GM12878 (cell line): ENCODE data around the gene LOX.

ENCODE experiments used
- EZH2 ChIP-seq: IDR thresholded peaks from 2 replicates; pipeline ENCODE4 v1.6.1; 2012; ENCODE audit warnings: low read depth, mild to moderate bottlenecking, control low read depth, inconsistent platforms, low read length, borderline replicate concordance; ENCODE audit not compliant: control insufficient read depth
- KDM1A ChIP-seq: fragments of 200-600 bp; sonication (generic); IDR thresholded peaks from 2 replicates; pipeline ENCODE4 v1.6.1; 2016; ENCODE audit warnings: borderline replicate concordance
- KLF5 ChIP-seq: fragments of 450-650 bp; IDR thresholded peaks from 2 replicates; pipeline ENCODE4 v1.6.1; 2014; ENCODE audit warnings: mild to moderate bottlenecking; ENCODE audit not compliant: partially characterized antibody
- MYC ChIP-seq: IDR thresholded peaks from 2 replicates; pipeline ENCODE4 v1.6.1; 2011; ENCODE audit warnings: mild to moderate bottlenecking, low read length, moderate library complexity, inconsistent platforms; ENCODE audit not compliant: insufficient read depth, insufficient replicate concordance, insufficient read length, severe bottlenecking
- PAX5 ChIP-seq: IDR thresholded peaks from 2 replicates; pipeline ENCODE4 v1.6.1; 2011; ENCODE audit warnings: low read depth, low read length, borderline replicate concordance
- POLR2A ChIP-seq: IDR thresholded peaks from 2 replicates; pipeline ENCODE4 v1.6.1; 2011; ENCODE audit warnings: low read depth, mild to moderate bottlenecking, low read length
- RAD51 ChIP-seq: fragments of 450-650 bp; IDR thresholded peaks from 2 replicates; pipeline ENCODE4 v1.6.1; 2016; ENCODE audit warnings: moderate library complexity, mild to moderate bottlenecking, inconsistent platforms
- RELA ChIP-seq: fragments of 450-650 bp; IDR thresholded peaks from 2 replicates; pipeline ENCODE4 v1.8.0; 2014; ENCODE audit warnings: borderline replicate concordance; ENCODE audit not compliant: partially characterized antibody
- RFX5 ChIP-seq: IDR thresholded peaks from 2 replicates; pipeline ENCODE4 v1.6.1; 2011; ENCODE audit warnings: low read depth, low read length, improper control_type of control experiment
- TF ChIP-seq, protein P1 (sequence below), 3 experiments: IDR thresholded peaks in 2 of 3; conservative IDR thresholded peaks in 1 of 3; 2 replicates each; pipeline ENCODE4 v1.5.1; 2011; ENCODE audit warnings: low read depth in 3 of 3, low read length in 3 of 3, mild to moderate bottlenecking in 3 of 3, control low read depth in 2 of 3, moderate library complexity in 2 of 3, inconsistent platforms in 1 of 3, mixed read lengths in 1 of 3; ENCODE audit not compliant: control insufficient read depth in 2 of 3, insufficient read depth in 1 of 3; ENCODE audit errors: extremely low read depth in 1 of 3
- TF ChIP-seq, protein P2 (sequence below): IDR thresholded peaks from 2 replicates; pipeline ENCODE4 v1.6.1; 2012; ENCODE audit warnings: mild to moderate bottlenecking, low read depth, low read length

DNA sequence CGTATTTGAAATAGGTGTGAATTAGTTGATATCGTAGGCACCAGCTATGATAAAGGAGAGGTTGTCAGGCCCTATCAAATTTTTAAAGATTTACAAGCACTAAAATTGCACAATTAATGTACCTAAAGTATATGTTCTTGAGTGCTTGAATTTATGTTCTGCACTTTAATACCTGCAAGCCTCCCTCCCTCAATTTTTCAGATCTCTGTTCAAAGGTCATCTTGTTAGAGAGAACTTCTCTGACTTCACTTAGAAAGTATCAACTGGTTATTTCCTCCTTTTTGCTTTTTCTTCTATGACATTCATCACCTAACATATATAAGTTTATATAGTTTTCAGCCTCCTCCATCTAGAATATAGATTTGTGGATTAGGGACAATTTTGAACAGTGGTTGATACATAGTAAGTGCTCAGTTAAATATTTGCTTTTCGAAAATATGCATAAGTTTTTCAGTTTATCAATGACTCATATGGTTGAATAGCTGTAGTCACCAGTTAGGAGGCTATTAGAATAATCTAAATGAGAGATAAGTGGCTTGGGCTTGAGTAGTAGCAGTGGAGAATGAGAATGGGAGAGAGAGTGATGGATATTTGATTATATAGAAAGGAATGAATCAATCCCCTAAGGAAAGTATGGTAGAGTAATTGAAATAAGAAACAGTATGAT lies 37.3 kb downstream of the LOX start:
- TF ChIP-seq EZH2 (no peak), RELA (no peak), KDM1A (no peak), PAX5 (no peak), POLR2A (no peak), KLF5 (no peak), MYC (no peak), RAD51 (no peak), RFX5 (no peak)
- TF ChIP-seq, protein P1, sequence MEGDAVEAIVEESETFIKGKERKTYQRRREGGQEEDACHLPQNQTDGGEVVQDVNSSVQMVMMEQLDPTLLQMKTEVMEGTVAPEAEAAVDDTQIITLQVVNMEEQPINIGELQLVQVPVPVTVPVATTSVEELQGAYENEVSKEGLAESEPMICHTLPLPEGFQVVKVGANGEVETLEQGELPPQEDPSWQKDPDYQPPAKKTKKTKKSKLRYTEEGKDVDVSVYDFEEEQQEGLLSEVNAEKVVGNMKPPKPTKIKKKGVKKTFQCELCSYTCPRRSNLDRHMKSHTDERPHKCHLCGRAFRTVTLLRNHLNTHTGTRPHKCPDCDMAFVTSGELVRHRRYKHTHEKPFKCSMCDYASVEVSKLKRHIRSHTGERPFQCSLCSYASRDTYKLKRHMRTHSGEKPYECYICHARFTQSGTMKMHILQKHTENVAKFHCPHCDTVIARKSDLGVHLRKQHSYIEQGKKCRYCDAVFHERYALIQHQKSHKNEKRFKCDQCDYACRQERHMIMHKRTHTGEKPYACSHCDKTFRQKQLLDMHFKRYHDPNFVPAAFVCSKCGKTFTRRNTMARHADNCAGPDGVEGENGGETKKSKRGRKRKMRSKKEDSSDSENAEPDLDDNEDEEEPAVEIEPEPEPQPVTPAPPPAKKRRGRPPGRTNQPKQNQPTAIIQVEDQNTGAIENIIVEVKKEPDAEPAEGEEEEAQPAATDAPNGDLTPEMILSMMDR (IDR thresholded peaks at IDR 0.05 in 2 of 3, conservative IDR thresholded peaks at IDR 0.05 in 1 of 3; ENCODE audit: control insufficient read depth in 2 of 3, extremely low read depth in 1 of 3, insufficient read depth in 1 of 3, low read depth in 3 of 3, low read length in 3 of 3) = no peak
- TF ChIP-seq, protein P2, sequence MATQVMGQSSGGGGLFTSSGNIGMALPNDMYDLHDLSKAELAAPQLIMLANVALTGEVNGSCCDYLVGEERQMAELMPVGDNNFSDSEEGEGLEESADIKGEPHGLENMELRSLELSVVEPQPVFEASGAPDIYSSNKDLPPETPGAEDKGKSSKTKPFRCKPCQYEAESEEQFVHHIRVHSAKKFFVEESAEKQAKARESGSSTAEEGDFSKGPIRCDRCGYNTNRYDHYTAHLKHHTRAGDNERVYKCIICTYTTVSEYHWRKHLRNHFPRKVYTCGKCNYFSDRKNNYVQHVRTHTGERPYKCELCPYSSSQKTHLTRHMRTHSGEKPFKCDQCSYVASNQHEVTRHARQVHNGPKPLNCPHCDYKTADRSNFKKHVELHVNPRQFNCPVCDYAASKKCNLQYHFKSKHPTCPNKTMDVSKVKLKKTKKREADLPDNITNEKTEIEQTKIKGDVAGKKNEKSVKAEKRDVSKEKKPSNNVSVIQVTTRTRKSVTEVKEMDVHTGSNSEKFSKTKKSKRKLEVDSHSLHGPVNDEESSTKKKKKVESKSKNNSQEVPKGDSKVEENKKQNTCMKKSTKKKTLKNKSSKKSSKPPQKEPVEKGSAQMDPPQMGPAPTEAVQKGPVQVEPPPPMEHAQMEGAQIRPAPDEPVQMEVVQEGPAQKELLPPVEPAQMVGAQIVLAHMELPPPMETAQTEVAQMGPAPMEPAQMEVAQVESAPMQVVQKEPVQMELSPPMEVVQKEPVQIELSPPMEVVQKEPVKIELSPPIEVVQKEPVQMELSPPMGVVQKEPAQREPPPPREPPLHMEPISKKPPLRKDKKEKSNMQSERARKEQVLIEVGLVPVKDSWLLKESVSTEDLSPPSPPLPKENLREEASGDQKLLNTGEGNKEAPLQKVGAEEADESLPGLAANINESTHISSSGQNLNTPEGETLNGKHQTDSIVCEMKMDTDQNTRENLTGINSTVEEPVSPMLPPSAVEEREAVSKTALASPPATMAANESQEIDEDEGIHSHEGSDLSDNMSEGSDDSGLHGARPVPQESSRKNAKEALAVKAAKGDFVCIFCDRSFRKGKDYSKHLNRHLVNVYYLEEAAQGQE = no peak
